Gastrocnemius medialis (tissue), 4 donors: Measurements from ENCODE around the gene ASTN2. TPM values are rescaled to one million over a fixed set of nuclear protein-coding genes. Genes with fewer than 3 reads are reported as not detected.
A peak's percentile ranks its signal among the peaks of the same experiment; 100 is the strongest.

Experiments used
- ATAC-seq, 2 donors: fragments of 150-250 bp; one replicate each; pipeline ENCODE4 v1.9.1; 2016
- DNase-seq, 2 donors: peaks; one replicate each; pipeline ENCODE4 v3.0.0-alpha.2; 2019
- H3K27ac ChIP-seq, 4 donors: fragments of 200-600 bp; sonication (generic); 1 replicate in 1 of 4; 2 replicates in 3 of 4; pipeline ENCODE4 v1.5.1; 2016 to 2018; ENCODE audit warnings: mild to moderate bottlenecking in 2 of 4, moderate library complexity in 1 of 4
- H3K27me3 ChIP-seq, 3 donors: fragments of 200-600 bp; sonication (generic) in 2 of 3; 1 replicate in 1 of 3; 2 replicates in 2 of 3; pipeline versions ENCODE4 v1.5.1 to v1.6.0; 2016 to 2019; ENCODE audit warnings: mild to moderate bottlenecking in 1 of 3, moderate library complexity in 1 of 3
- H3K36me3 ChIP-seq, 2 donors: fragments of 200-600 bp; sonication (generic) in 1 of 2; one replicate each; pipeline ENCODE4 v1.5.1; 2017 to 2018
- H3K4me1 ChIP-seq, 2 donors: fragments of 200-600 bp; sonication (generic) in 1 of 2; one replicate each; pipeline ENCODE4 v1.5.1; 2016 to 2017; ENCODE audit warnings: mild to moderate bottlenecking in 2 of 2
- H3K4me3 ChIP-seq, 4 donors: fragments of 200-600 bp; sonication (generic) in 3 of 4; 1 replicate in 1 of 4; 2 replicates in 3 of 4; pipeline ENCODE4 v1.5.1; 2016 to 2019; ENCODE audit warnings: mild to moderate bottlenecking in 2 of 4
- H3K9me3 ChIP-seq, 3 donors: fragments of 200-600 bp; sonication (generic) in 2 of 3; 1 replicate in 1 of 3; 2 replicates in 2 of 3; pipeline ENCODE4 v1.5.1; 2016 to 2019
- CTCF ChIP-seq, 5 experiments: fragments of 450-650 bp in 3 of 5; fragments of 200-600 bp in 2 of 5; sonication (generic) in 2 of 5; IDR thresholded peaks in 4 of 5; conservative IDR thresholded peaks in 1 of 5; 1 replicate in 4 of 5; 2 replicates in 1 of 5; pipeline ENCODE4 v1.5.1; 2016 to 2019; ENCODE audit warnings: antibody characterized with exemption in 5 of 5, mild to moderate bottlenecking in 3 of 5, moderate library complexity in 3 of 5
- POLR2A ChIP-seq, 2 donors: fragments of 450-650 bp; IDR thresholded peaks; one replicate each; pipeline ENCODE4 v1.6.1; 2017; ENCODE audit warnings: antibody characterized with exemption in 2 of 2, mild to moderate bottlenecking in 2 of 2, moderate library complexity in 2 of 2
- in situ Hi-C, 4 donors: fragments of 200-750 bp; cut with MboI; loops; one replicate each; pipeline versions ENCODE4 v1.15.0 to v1.8.0; 2017; ENCODE audit warnings: low sequenced_read_pairs in 4 of 4
- intact Hi-C: fragments of 100-400 bp; cut with DNase I; formaldehyde crosslinking; loops from one replicate; pipeline ENCODE4 v1.15.1; 2023; ENCODE audit warnings: low total_unique reads
- total RNA-seq, 4 donors: library from RNA; depleted of rRNA; stranded (reverse); fragments of >200 nt; gene quantifications; one replicate each; pipeline versions ENCODE4 v1.1.0 to v1.2.3, GENCODE V29; 2016

The ASTN2 gene
- total RNA-seq, 4 donors from 2014 or later: 2.5 to 4.6 (median 3.7) TPM

GRCh38 chr9:116721944-116722343, 692.9 kb downstream of the ASTN2 start:
- Histone ChIP-seq H3K9me3 (no peaks in the 10 kb centered on the region), H3K4me1 (peaks cover 0 to 7% of the 10 kb centered on the region in 2 donors), H3K27ac (no peak overlapping the region), H3K36me3 (no peaks in the 10 kb centered on the region), H3K27me3 (no peaks in the 10 kb centered on the region), H3K4me3 (no peak overlapping the region)
- no peak for TF ChIP-seq POLR2A (IDR thresholded peaks at IDR 0.05)
- no peak for TF ChIP-seq CTCF (IDR thresholded peaks at IDR 0.05 in 4 of 5, conservative IDR thresholded peaks at IDR 0.05 in 1 of 5)
- intact Hi-C loops (no loop called here), in situ Hi-C loops (no loop called here)
- DNase-seq (no peak), ATAC-seq (no peak)

GRCh38 chr9:116721411-116721810, 693.4 kb downstream of the ASTN2 start:
- Histone ChIP-seq H3K36me3 (no peaks in the 10 kb centered on the region), H3K4me1 (peaks cover 0 to 8% of the 10 kb centered on the region in 2 donors), H3K4me3 (no peak overlapping the region), H3K9me3 (no peaks in the 10 kb centered on the region), H3K27me3 (no peaks in the 10 kb centered on the region), H3K27ac (no peak overlapping the region)
- DNase-seq (no peak), ATAC-seq (no peak)
- in situ Hi-C loops: no loop called here
- TF ChIP-seq CTCF (IDR thresholded peaks at IDR 0.05 in 4 of 5, conservative IDR thresholded peaks at IDR 0.05 in 1 of 5) (no peak), POLR2A (IDR thresholded peaks at IDR 0.05) (no peak)
- intact Hi-C loops: no loop called here

- TF ChIP-seq CTCF (IDR thresholded peaks at IDR 0.05 in 4 of 5, conservative IDR thresholded peaks at IDR 0.05 in 1 of 5): no peak
- TF ChIP-seq POLR2A (IDR thresholded peaks at IDR 0.05): no peak
- ATAC-seq (no peak), DNase-seq (no peak)
- no peaks in the 10 kb centered on the region for H3K36me3 ChIP-seq
- H3K27ac ChIP-seq: no peak overlapping the region
- no peaks in the 10 kb centered on the region for H3K9me3 ChIP-seq
- peaks cover 0 to 8% of the 10 kb centered on the region in 2 donors for H3K4me1 ChIP-seq
- in situ Hi-C loops: no loop called here
- intact Hi-C loops: no loop called here
- no peaks in the 10 kb centered on the region for H3K27me3 ChIP-seq
- H3K4me3 ChIP-seq: no peak overlapping the region
Observed at GRCh38 chr9:116720111-116720510, 694.7 kb downstream of the ASTN2 start.

- DNase-seq: no peak
- no peak overlapping the region for H3K27ac ChIP-seq
- no peaks in the 10 kb centered on the region for H3K9me3 ChIP-seq
- no peak overlapping the region for H3K4me3 ChIP-seq
- no peaks in the 10 kb centered on the region for H3K27me3 ChIP-seq
- ATAC-seq: no peak
- no peak for TF ChIP-seq POLR2A (IDR thresholded peaks at IDR 0.05)
- no peak for TF ChIP-seq CTCF (IDR thresholded peaks at IDR 0.05 in 4 of 5, conservative IDR thresholded peaks at IDR 0.05 in 1 of 5)
- no peaks in the 10 kb centered on the region for H3K36me3 ChIP-seq
- H3K4me1 ChIP-seq: peaks cover 0 to 8% of the 10 kb centered on the region in 2 donors
- intact Hi-C loops (no loop called here), in situ Hi-C loops (no loop called here)
Observed at GRCh38 chr9:116718111-116718510, 696.7 kb downstream of the ASTN2 start.

- TF ChIP-seq POLR2A (IDR thresholded peaks at IDR 0.05): no peak
- no peak for TF ChIP-seq CTCF (IDR thresholded peaks at IDR 0.05 in 4 of 5, conservative IDR thresholded peaks at IDR 0.05 in 1 of 5)
- Histone ChIP-seq H3K27me3 (no peaks in the 10 kb centered on the region), H3K36me3 (no peaks in the 10 kb centered on the region), H3K4me3 (no peak overlapping the region), H3K9me3 (no peaks in the 10 kb centered on the region), H3K4me1 (peaks cover 0 to 8% of the 10 kb centered on the region in 2 donors), H3K27ac (no peak overlapping the region)
- intact Hi-C loops: no loop called here
- peak; percentile 26 to 30 for ATAC-seq
- no peak for DNase-seq
- in situ Hi-C loops: no loop called here
Observed at GRCh38 chr9:116717150-116717549, 697.7 kb downstream of the ASTN2 start.
